ENCODE data around the gene POFUT1.
"Not testable (repeated sequence)": the region's sequence is repeated elsewhere in the genome, so short reads cannot be mapped to it uniquely, and the experiment has no call there.

Gene POFUT1

GRCh38 chr20:32189691-32190615 lies 17.7 kb upstream of the POFUT1 start:
- DNase-seq, result peak; percentile 43

- no peak for DNase-seq
Observed at GRCh38 chr20:32190616-32191415, 16.9 kb upstream of the POFUT1 start.

GRCh38 chr20:32191422-32191821 lies 16.3 kb upstream of the POFUT1 start:
- DNase-seq, result no peak

GRCh38 chr20:32191873-32192272 lies 15.8 kb upstream of the POFUT1 start:
- DNase-seq, result no peak

GRCh38 chr20:32192698-32193097 lies 15.0 kb upstream of the POFUT1 start:
- no peak for DNase-seq

GRCh38 chr20:32193336-32193735 lies 14.3 kb upstream of the POFUT1 start:
- not testable (repeated sequence) for DNase-seq

GRCh38 chr20:32193996-32194395 lies 13.7 kb upstream of the POFUT1 start:
- no peak for DNase-seq

- DNase-seq, result no peak
Observed at GRCh38 chr20:32195581-32195980, 12.1 kb upstream of the POFUT1 start.

- DNase-seq, result not testable (repeated sequence)
Observed at GRCh38 chr20:32196613-32197012, 11.1 kb upstream of the POFUT1 start.

GRCh38 chr20:32197136-32197535 lies 10.5 kb upstream of the POFUT1 start:
- not testable (repeated sequence) for DNase-seq

GRCh38 chr20:32199006-32199405 lies 8.7 kb upstream of the POFUT1 start:
- no peak for DNase-seq

GRCh38 chr20:32201296-32201976 lies 6.2 kb upstream of the POFUT1 start:
- no peak for DNase-seq

GRCh38 chr20:32201977-32202363 lies 5.7 kb upstream of the POFUT1 start:
- DNase-seq, result no peak

- DNase-seq, result no peak
Observed at GRCh38 chr20:32203356-32204204, 4.1 kb upstream of the POFUT1 start.

GRCh38 chr20:32204205-32205109 lies 3.2 kb upstream of the POFUT1 start:
- no peak for DNase-seq

GRCh38 chr20:32205110-32205842 lies 2.4 kb upstream of the POFUT1 start:
- no peak for DNase-seq

GRCh38 chr20:32205843-32206759 lies 1.6 kb upstream of the POFUT1 start:
- DNase-seq, result no peak

GRCh38 chr20:32206760-32207625 lies 687 bp upstream of the POFUT1 start:
- peak; percentile 16 for DNase-seq
